RWPE2 (cell line): ENCODE measurements around the gene SMG5.

Experiments used
- ATAC-seq: fragments of 200-7000 bp; cut with Tn5 transposase; 3 replicates; pipeline ENCODE4 v1.9.1; 2021; ENCODE audit warnings: low read depth
- DNase-seq: peaks from one replicate; pipeline ENCODE4 v3.0.0-alpha.2; 2020; ENCODE audit warnings: low spot score
- H3K27ac ChIP-seq: fragments of 450-650 bp; 2 replicates; pipeline ENCODE4 v1.5.1; 2017; ENCODE audit warnings: mild to moderate bottlenecking; ENCODE audit not compliant: poor library complexity, severe bottlenecking
- H3K27me3 ChIP-seq: fragments of 250-450 bp; sonication (Bioruptor Pico); 2 replicates; pipeline ENCODE4 v1.5.1; 2021; ENCODE audit warnings: mild to moderate bottlenecking, moderate library complexity; ENCODE audit not compliant: insufficient read depth, poor library complexity, severe bottlenecking
- H3K36me3 ChIP-seq: fragments of 250-450 bp; sonication (Bioruptor Pico); 2 replicates; pipeline ENCODE4 v1.5.1; 2020; ENCODE audit warnings: low read depth, mild to moderate bottlenecking, moderate library complexity
- H3K4me1 ChIP-seq: fragments of 250-450 bp; sonication (Bioruptor Pico); 2 replicates; pipeline ENCODE4 v1.5.1; 2021; ENCODE audit warnings: mild to moderate bottlenecking, moderate library complexity; ENCODE audit not compliant: insufficient read depth, poor library complexity, severe bottlenecking
- H3K4me3 ChIP-seq: fragments of 250-450 bp; sonication (Bioruptor Pico); 2 replicates; pipeline ENCODE4 v1.5.1; 2021; ENCODE audit warnings: mild to moderate bottlenecking, moderate library complexity; ENCODE audit not compliant: severe bottlenecking
- H3K9me3 ChIP-seq: fragments of 250-450 bp; sonication (Bioruptor Pico); 2 replicates; pipeline ENCODE4 v1.5.1; 2021; ENCODE audit warnings: mild to moderate bottlenecking, moderate library complexity; ENCODE audit not compliant: severe bottlenecking
- TF ChIP-seq, protein P1 (sequence below): fragments of 450-650 bp; IDR thresholded peaks from one replicate; pipeline ENCODE4 v1.5.1; 2017; ENCODE audit warnings: mild to moderate bottlenecking, moderate library complexity; ENCODE audit not compliant: poor library complexity, severe bottlenecking

The SMG5 gene

DNA sequence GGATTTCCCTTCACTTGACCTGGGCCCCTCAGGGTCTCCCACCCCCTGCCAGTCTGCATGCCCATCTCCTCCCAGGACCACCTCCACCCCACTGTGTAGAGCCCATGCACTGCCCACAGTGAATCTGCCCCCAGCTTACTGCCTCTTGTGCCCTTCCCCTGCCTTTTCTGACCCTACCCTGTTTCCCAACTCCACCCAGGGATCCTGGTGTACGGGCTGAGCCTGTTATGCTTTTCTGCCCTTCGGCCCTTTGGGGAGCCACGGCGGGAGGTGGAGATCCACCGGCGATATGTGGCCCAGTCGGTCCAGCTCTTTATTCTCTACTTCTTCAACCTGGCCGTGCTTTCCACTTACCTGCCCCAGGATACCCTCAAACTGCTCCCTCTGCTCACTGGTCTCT is 3.4 kb upstream of the SMG5 start:
- ATAC-seq (no peak), DNase-seq (no peak)
- H3K36me3 ChIP-seq, result peaks cover 27% of the 10 kb centered on the region
- H3K27me3 ChIP-seq, result no peaks in the 10 kb centered on the region
- TF ChIP-seq, protein P1, sequence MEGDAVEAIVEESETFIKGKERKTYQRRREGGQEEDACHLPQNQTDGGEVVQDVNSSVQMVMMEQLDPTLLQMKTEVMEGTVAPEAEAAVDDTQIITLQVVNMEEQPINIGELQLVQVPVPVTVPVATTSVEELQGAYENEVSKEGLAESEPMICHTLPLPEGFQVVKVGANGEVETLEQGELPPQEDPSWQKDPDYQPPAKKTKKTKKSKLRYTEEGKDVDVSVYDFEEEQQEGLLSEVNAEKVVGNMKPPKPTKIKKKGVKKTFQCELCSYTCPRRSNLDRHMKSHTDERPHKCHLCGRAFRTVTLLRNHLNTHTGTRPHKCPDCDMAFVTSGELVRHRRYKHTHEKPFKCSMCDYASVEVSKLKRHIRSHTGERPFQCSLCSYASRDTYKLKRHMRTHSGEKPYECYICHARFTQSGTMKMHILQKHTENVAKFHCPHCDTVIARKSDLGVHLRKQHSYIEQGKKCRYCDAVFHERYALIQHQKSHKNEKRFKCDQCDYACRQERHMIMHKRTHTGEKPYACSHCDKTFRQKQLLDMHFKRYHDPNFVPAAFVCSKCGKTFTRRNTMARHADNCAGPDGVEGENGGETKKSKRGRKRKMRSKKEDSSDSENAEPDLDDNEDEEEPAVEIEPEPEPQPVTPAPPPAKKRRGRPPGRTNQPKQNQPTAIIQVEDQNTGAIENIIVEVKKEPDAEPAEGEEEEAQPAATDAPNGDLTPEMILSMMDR, result no peak
- H3K9me3 ChIP-seq, result no peaks in the 10 kb centered on the region
- H3K4me1 ChIP-seq, result peaks cover 11% of the 10 kb centered on the region
- H3K27ac ChIP-seq, result no peak overlapping the region
- H3K4me3 ChIP-seq, result no peak overlapping the region

DNA sequence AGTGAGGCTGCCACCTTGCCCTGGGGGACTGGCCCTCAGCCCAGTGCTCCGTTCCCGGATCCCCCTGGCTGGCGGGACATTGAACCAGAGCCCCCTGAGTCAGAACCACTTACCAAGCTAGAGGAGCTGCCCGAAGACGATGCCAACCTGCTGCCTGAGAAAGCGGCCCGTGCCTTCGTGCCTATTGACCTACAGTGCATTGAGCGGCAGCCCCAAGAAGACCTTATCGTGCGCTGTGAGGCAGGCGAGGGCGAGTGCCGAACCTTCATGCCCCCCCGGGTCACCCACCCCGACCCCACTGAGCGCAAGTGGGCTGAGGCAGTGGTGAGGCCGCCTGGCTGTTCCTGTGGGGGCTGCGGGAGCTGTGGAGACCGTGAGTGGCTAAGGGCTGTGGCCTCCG is 2.8 kb upstream of the SMG5 start:
- no peak overlapping the region for H3K4me3 ChIP-seq
- H3K4me1 ChIP-seq, result peaks cover 14% of the 10 kb centered on the region
- H3K9me3 ChIP-seq, result no peaks in the 10 kb centered on the region
- DNase-seq (no peak), ATAC-seq (no peak)
- TF ChIP-seq, protein P1, result no peak
- H3K36me3 ChIP-seq, result peaks cover 34% of the 10 kb centered on the region
- no peaks in the 10 kb centered on the region for H3K27me3 ChIP-seq
- peak overlapping the region; percentile 32 for H3K27ac ChIP-seq

DNA sequence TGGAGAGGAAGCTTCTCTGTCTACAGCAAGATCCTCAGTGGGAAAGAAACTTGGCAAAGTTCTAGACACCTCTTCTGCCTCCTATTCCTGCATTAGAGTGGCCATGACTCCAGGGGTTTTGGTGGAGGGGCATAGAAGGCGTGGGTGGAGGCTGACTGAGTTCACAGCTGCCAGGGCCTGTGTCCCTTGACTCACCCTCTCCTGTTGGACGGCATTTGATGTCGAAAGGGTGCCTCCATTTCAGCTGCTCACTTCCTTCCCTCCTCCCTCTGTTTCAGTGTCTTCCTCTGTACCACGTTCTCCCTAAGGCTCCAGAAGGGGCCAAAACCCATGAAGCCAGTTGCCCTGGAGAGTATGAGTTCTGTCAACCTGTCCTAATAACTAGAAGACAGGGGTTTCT is 2.1 kb upstream of the SMG5 start:
- DNase-seq, result no peak
- Histone ChIP-seq H3K4me3 (peak overlapping the region; percentile 85), H3K4me1 (peaks cover 14% of the 10 kb centered on the region), H3K36me3 (peaks cover 34% of the 10 kb centered on the region), H3K27ac (peak overlapping the region; percentile 32), H3K27me3 (no peaks in the 10 kb centered on the region), H3K9me3 (no peaks in the 10 kb centered on the region)
- no peak for ATAC-seq
- TF ChIP-seq, protein P1, result no peak

DNA sequence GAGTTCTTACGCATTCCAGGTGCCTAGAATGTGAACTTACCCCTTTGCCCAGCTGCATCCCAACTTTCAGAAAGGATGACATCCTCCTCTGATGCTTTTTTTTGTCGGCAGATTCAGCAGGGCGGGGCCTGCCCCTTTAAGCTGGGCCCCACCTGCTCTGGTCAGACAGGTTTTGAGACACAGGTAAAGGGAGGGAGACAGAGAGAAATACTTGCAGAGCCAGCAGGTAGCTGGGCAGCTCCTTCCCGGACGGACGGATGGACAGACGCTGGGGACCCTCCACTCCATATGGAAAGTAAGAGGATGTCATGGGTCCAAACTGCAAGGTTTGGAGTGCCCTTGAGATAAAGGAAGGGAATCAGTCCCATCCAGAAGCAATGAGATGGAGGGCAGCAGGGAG is 1.5 kb upstream of the SMG5 start, which contains the start of gene TMEM79:
TSS of gene TMEM79 (plus strand) at position 214 of the 400 bp plus-strand sequence. CDS start 902 bp downstream, outside the sequence.
- H3K4me3 ChIP-seq, result peak within 1 kb of the TSS; percentile 85
- H3K27ac ChIP-seq, result peak within 1 kb of the TSS; percentile 65
- TF ChIP-seq, protein P1, result no peak
- peaks cover 35% of the 10 kb centered on the region for H3K36me3 ChIP-seq
- H3K27me3 ChIP-seq, result no peaks in the 10 kb centered on the region
- H3K9me3 ChIP-seq, result no peaks in the 10 kb centered on the region
- DNase-seq (no peak), ATAC-seq (peak; percentile 24; the same call in 1 of the 3 replicates)
- H3K4me1 ChIP-seq, result peaks cover 14% of the 10 kb centered on the region

DNA sequence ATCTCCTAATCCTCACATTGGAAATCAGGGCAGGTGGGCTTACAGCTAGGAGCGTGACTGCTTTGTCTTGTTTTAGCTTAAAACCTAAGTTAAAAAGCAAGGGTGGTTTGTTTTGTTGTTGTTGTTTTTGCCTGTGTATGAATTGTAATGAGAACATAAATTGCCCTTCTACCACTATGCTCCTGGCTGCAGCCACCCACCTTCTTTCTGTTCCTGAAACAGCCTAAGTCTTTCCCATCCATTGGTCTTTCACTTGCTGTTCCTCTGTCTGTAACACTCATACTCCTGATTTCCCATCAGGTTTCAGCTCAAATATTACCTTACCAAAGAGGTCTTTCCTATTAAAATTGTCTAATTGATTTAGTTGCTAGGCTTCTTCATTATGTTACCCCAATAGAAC is 896 bp upstream of the SMG5 start:
- H3K36me3 ChIP-seq, result peaks cover 33% of the 10 kb centered on the region
- no peaks in the 10 kb centered on the region for H3K9me3 ChIP-seq
- ATAC-seq (no peak), DNase-seq (no peak)
- TF ChIP-seq, protein P1, result no peak
- peak overlapping the region; percentile 85 for H3K4me3 ChIP-seq
- H3K27me3 ChIP-seq, result no peaks in the 10 kb centered on the region
- peaks cover 14% of the 10 kb centered on the region for H3K4me1 ChIP-seq
- peak overlapping the region; percentile 65 for H3K27ac ChIP-seq
